ENCODE results near the gene PTPN1. TPM values are rescaled to one million over a fixed set of nuclear protein-coding genes. Genes with fewer than 3 reads are reported as not detected.
A peak's percentile ranks its signal among the peaks of the same experiment; 100 is the strongest.
"Not testable (repeated sequence)": the region's sequence is repeated elsewhere in the genome, so short reads cannot be mapped to it uniquely, and the experiment has no call there.

The PTPN1 gene
- total RNA-seq, 1 donor from 2014 or later, result 26.0 TPM

DNA sequence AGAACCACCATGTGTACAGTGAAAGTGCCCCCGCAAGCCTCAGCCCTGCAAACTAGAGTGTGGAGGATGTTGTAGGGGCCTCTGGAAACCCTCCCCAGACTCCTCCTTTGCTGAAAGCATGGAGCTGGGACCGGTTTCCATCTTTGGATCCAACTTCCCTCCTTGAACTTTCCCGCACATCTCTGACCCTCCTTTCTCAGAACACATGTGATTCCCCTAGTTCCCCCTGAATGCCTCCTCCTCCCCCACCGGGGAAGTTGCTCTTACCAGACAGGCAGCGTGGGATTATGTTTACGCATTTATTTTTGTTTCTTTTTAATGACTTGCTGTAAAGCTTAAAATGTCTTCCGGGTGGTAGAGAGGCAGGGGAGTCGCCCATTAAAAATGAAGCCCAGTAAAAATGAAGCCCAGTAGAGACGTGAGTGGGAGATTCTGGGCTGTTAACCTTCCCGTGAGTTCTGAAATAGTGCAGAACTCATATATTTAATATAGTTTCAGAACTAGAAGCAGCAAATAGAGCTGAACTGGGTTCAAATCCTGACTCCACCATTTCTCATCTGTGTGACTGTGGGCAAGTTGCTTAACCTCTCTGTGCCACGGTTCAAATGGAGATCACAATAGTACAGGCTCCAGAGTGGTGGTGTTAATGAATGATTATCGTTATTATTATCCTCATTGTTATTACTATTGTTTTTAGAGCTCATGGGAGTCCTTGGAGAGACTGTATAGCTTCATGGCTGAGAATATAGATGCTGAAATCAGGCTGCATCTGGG is 8.0 kb upstream of the PTPN1 start:
- Mint-ChIP-seq H3K36me3 (ENCODE audit: insufficient read depth) (no peaks in the 10 kb centered on the region), H3K27ac (no peak overlapping the region), H3K4me1 (ENCODE audit: low read depth) (no peaks in the 10 kb centered on the region), H3K27me3 (no peaks in the 10 kb centered on the region), H3K4me3 (ENCODE audit: low read depth) (no peak overlapping the region), H3K9me3 (ENCODE audit: low read depth) (no peaks in the 10 kb centered on the region)
- TF ChIP-seq CTCF (IDR thresholded peaks at IDR 0.05; ENCODE audit: unreplicated experiment), result no peak
- DNase-seq (ENCODE audit: low spot score, unreplicated experiment), result no peak

DNA sequence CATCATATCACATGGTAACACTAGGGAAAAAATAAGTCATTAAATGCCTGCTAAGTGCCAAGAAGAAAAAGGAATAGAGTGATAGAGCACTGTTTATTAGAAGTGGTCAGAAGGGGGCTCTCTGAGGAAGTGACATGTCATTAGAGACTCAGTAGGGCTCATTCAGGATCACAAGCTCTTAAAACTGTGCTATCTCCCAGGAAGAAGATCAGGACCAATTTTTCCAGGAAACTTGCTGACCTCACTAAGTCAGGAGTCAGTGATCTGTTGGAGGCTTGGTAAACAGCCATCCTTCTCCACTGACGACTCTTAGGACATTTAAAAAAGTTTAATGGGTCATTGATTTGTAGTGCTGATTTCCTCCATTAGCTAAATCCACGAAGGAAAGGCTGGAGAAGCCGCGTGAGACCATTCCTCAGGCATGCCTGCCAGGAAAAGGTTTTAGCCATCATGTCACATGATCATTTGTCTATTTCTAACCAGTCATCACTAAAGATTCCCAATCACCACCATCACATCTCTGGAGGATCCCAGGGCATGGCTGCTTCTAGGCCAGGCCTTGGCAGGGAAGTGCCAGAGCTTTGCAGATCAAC is 5.9 kb upstream of the PTPN1 start:
- no peak overlapping the region for H3K4me3 Mint-ChIP-seq (ENCODE audit: low read depth)
- no peak for TF ChIP-seq CTCF (IDR thresholded peaks at IDR 0.05; ENCODE audit: unreplicated experiment)
- H3K4me1 Mint-ChIP-seq (ENCODE audit: low read depth), result peaks cover 2% of the 10 kb centered on the region
- no peaks in the 10 kb centered on the region for H3K36me3 Mint-ChIP-seq (ENCODE audit: insufficient read depth)
- no peaks in the 10 kb centered on the region for H3K9me3 Mint-ChIP-seq (ENCODE audit: low read depth)
- no peak overlapping the region for H3K27ac Mint-ChIP-seq
- H3K27me3 Mint-ChIP-seq, result no peaks in the 10 kb centered on the region
- DNase-seq (ENCODE audit: low spot score, unreplicated experiment), result no peak

- no peaks in the 10 kb centered on the region for H3K36me3 Mint-ChIP-seq (ENCODE audit: insufficient read depth)
- no peaks in the 10 kb centered on the region for H3K9me3 Mint-ChIP-seq (ENCODE audit: low read depth)
Measured at GRCh38 chr20:50506270-50506579, 4.0 kb upstream of the PTPN1 start.

GRCh38 chr20:50507745-50508144 is 2.4 kb upstream of the PTPN1 start:
- H3K4me1 Mint-ChIP-seq (ENCODE audit: low read depth), result peaks cover 22% of the 10 kb centered on the region
- not testable (repeated sequence) for H3K36me3 Mint-ChIP-seq (ENCODE audit: insufficient read depth); H3K27ac Mint-ChIP-seq; H3K27me3 Mint-ChIP-seq; DNase-seq (ENCODE audit: low spot score, unreplicated experiment); H3K4me3 Mint-ChIP-seq (ENCODE audit: low read depth); H3K9me3 Mint-ChIP-seq (ENCODE audit: low read depth)

More at GRCh38 chr20:50506270-50506579, 4.0 kb upstream of the PTPN1 start:
- no peak for DNase-seq (ENCODE audit: low spot score, unreplicated experiment)
- Mint-ChIP-seq H3K4me3 (ENCODE audit: low read depth) (no peak overlapping the region), H3K27me3 (no peaks in the 10 kb centered on the region), H3K27ac (no peak overlapping the region), H3K4me1 (ENCODE audit: low read depth) (peaks cover 11% of the 10 kb centered on the region)
- TF ChIP-seq CTCF (IDR thresholded peaks at IDR 0.05; ENCODE audit: unreplicated experiment), result peak; percentile 20

- TF ChIP-seq CTCF (IDR thresholded peaks at IDR 0.05; ENCODE audit: unreplicated experiment), result no peak
- H3K27me3 Mint-ChIP-seq, result no peaks in the 10 kb centered on the region
- peaks cover 28% of the 10 kb centered on the region for H3K4me1 Mint-ChIP-seq (ENCODE audit: low read depth)
- no peaks in the 10 kb centered on the region for H3K36me3 Mint-ChIP-seq (ENCODE audit: insufficient read depth)
- no peak overlapping the region for H3K27ac Mint-ChIP-seq
- DNase-seq (ENCODE audit: low spot score, unreplicated experiment), result no peak
- no peaks in the 10 kb centered on the region for H3K9me3 Mint-ChIP-seq (ENCODE audit: low read depth)
- peak overlapping the region; percentile 48 for H3K4me3 Mint-ChIP-seq (ENCODE audit: low read depth)
Measured at GRCh38 chr20:50508171-50508755, 1.9 kb upstream of the PTPN1 start.
